ENCODE data around the gene RAP1GAP. TPM values are rescaled to one million over a fixed set of nuclear protein-coding genes. Genes with fewer than 3 reads are reported as not detected.

The RAP1GAP gene
- total RNA-seq, 2 experiments from 2014 or later = not detected

GRCh38 chr1:21618561-21619374, 50.4 kb downstream of the RAP1GAP start:
- H3K4me3 ChIP-seq (ENCODE audit: low read depth, low read length, poor library complexity, severe bottlenecking) = no peak overlapping the region
- no TSS peak for BruUV-seq (replicated peaks)
- no peaks in the 10 kb centered on the region for H4K20me1 ChIP-seq (ENCODE audit: insufficient read depth, low read length)
- H3K4me1 ChIP-seq (ENCODE audit: insufficient read depth, low read length, poor library complexity, severe bottlenecking) = no peaks in the 10 kb centered on the region
- CTCF ChIA-PET (ENCODE audit: unreplicated experiment) = no interaction called here
- TF ChIP-seq EZH2phosphoT487 (IDR thresholded peaks at IDR 0.05; ENCODE audit: borderline replicate concordance, low read depth, low read length) = no peak
- TF ChIP-seq CTCF (conservative IDR thresholded peaks at IDR 0.05; ENCODE audit: low read length) = no peak
- POLR2A ChIA-PET = no interaction called here
- no peaks in the 10 kb centered on the region for H3K9me3 ChIP-seq (ENCODE audit: low read length)
- H3K36me3 ChIP-seq (ENCODE audit: insufficient read depth, low read length) = no peaks in the 10 kb centered on the region
- H2AFZ ChIP-seq (ENCODE audit: low read length) = no peak overlapping the region
- intact Hi-C loops (cut with micrococcal nuclease; ENCODE audit: unreplicated experiment) = no loop called here
- H3K4me2 ChIP-seq (ENCODE audit: low read length) = no peak overlapping the region
- no peak overlapping the region for H3K27ac ChIP-seq (ENCODE audit: low read depth, low read length, poor library complexity, severe bottlenecking)
- no peaks in the 10 kb centered on the region for H3K79me2 ChIP-seq (ENCODE audit: insufficient read depth, low read depth, low read length)
- no peak for DNase-seq (ENCODE audit: low spot score)
- no peaks in the 10 kb centered on the region for H3K9me2 ChIP-seq (ENCODE audit: insufficient read depth, low read length)

- no peak overlapping the region for H3K4me3 ChIP-seq (ENCODE audit: low read depth, low read length, poor library complexity, severe bottlenecking)
- ChIA-PET CTCF (ENCODE audit: unreplicated experiment) (no interaction called here), POLR2A (no interaction called here)
Observed at GRCh38 chr1:21618059-21618458, 51.1 kb downstream of the RAP1GAP start.

More at GRCh38 chr1:21618059-21618458, 51.1 kb downstream of the RAP1GAP start:
- H3K79me2 ChIP-seq (ENCODE audit: insufficient read depth, low read depth, low read length) = no peaks in the 10 kb centered on the region
- no peak for TF ChIP-seq CTCF (conservative IDR thresholded peaks at IDR 0.05; ENCODE audit: low read length)
- no peak for TF ChIP-seq EZH2phosphoT487 (IDR thresholded peaks at IDR 0.05; ENCODE audit: borderline replicate concordance, low read depth, low read length)
- H3K9me3 ChIP-seq (ENCODE audit: low read length) = no peaks in the 10 kb centered on the region
- H3K4me2 ChIP-seq (ENCODE audit: low read length) = no peak overlapping the region
- intact Hi-C loops (cut with micrococcal nuclease; ENCODE audit: unreplicated experiment) = no loop called here
- H3K36me3 ChIP-seq (ENCODE audit: insufficient read depth, low read length) = no peaks in the 10 kb centered on the region
- no peak overlapping the region for H3K27ac ChIP-seq (ENCODE audit: low read depth, low read length, poor library complexity, severe bottlenecking)
- H3K4me1 ChIP-seq (ENCODE audit: insufficient read depth, low read length, poor library complexity, severe bottlenecking) = no peaks in the 10 kb centered on the region
- no peak for DNase-seq (ENCODE audit: low spot score)
- no peak overlapping the region for H2AFZ ChIP-seq (ENCODE audit: low read length)
- no peaks in the 10 kb centered on the region for H3K9me2 ChIP-seq (ENCODE audit: insufficient read depth, low read length)
- no TSS peak for BruUV-seq (replicated peaks)
- H4K20me1 ChIP-seq (ENCODE audit: insufficient read depth, low read length) = no peaks in the 10 kb centered on the region
